ENCODE data around the gene TP53RK.

The TP53RK gene

GRCh38 chr20:46637427-46638133 is 51.7 kb downstream of the TP53RK start:
- TF ChIP-seq SPI1 (IDR thresholded peaks at IDR 0.05; ENCODE audit: low read depth, low read length) (no peak), PAX5 (IDR thresholded peaks at IDR 0.05; ENCODE audit: insufficient read depth, low read length, severe bottlenecking) (no peak), TAF1 (IDR thresholded peaks at IDR 0.05; ENCODE audit: low read depth, low read length) (no peak), POU2F2 (IDR thresholded peaks at IDR 0.05; ENCODE audit: low read depth, low read length) (no peak), POLR2AphosphoS5 (IDR thresholded peaks at IDR 0.05; ENCODE audit: low read depth, low read length) (no peak), POLR2A (IDR thresholded peaks at IDR 0.05; ENCODE audit: low read depth, low read length) (no peak)
- FAIRE-seq: no peak
- no peak for DNase-seq (ENCODE audit: insufficient read length, low spot score)

- FAIRE-seq: no peak
- TF ChIP-seq POU2F2 (IDR thresholded peaks at IDR 0.05; ENCODE audit: low read depth, low read length) (no peak), PAX5 (IDR thresholded peaks at IDR 0.05; ENCODE audit: insufficient read depth, low read length, severe bottlenecking) (no peak), POLR2AphosphoS5 (IDR thresholded peaks at IDR 0.05; ENCODE audit: low read depth, low read length) (no peak), SPI1 (IDR thresholded peaks at IDR 0.05; ENCODE audit: low read depth, low read length) (no peak), TAF1 (IDR thresholded peaks at IDR 0.05; ENCODE audit: low read depth, low read length) (no peak), POLR2A (IDR thresholded peaks at IDR 0.05; ENCODE audit: low read depth, low read length) (no peak)
Measured at GRCh38 chr20:46637020-46637419, 52.2 kb downstream of the TP53RK start.

GRCh38 chr20:46636514-46636913 is 52.7 kb downstream of the TP53RK start:
- no peak for DNase-seq (ENCODE audit: insufficient read length, low spot score)
- FAIRE-seq: no peak
- TF ChIP-seq SPI1 (IDR thresholded peaks at IDR 0.05; ENCODE audit: low read depth, low read length): no peak
- TF ChIP-seq POLR2A (IDR thresholded peaks at IDR 0.05; ENCODE audit: low read depth, low read length): no peak
- no peak for TF ChIP-seq POU2F2 (IDR thresholded peaks at IDR 0.05; ENCODE audit: low read depth, low read length)
- TF ChIP-seq POLR2AphosphoS5 (IDR thresholded peaks at IDR 0.05; ENCODE audit: low read depth, low read length): no peak
- TF ChIP-seq PAX5 (IDR thresholded peaks at IDR 0.05; ENCODE audit: insufficient read depth, low read length, severe bottlenecking): no peak
- TF ChIP-seq TAF1 (IDR thresholded peaks at IDR 0.05; ENCODE audit: low read depth, low read length): no peak

More at GRCh38 chr20:46637020-46637419, 52.2 kb downstream of the TP53RK start:
- no peak for DNase-seq (ENCODE audit: insufficient read length, low spot score)

GRCh38 chr20:46635514-46636136 is 53.6 kb downstream of the TP53RK start:
- FAIRE-seq (no peak), DNase-seq (ENCODE audit: insufficient read length, low spot score) (no peak)

GRCh38 chr20:46634528-46634927 is 54.7 kb downstream of the TP53RK start:
- no peak for TF ChIP-seq TAF1 (IDR thresholded peaks at IDR 0.05; ENCODE audit: low read depth, low read length)
- no peak for TF ChIP-seq SPI1 (IDR thresholded peaks at IDR 0.05; ENCODE audit: low read depth, low read length)
- TF ChIP-seq POLR2A (IDR thresholded peaks at IDR 0.05; ENCODE audit: low read depth, low read length): no peak
- TF ChIP-seq POU2F2 (IDR thresholded peaks at IDR 0.05; ENCODE audit: low read depth, low read length): no peak
- no peak for TF ChIP-seq PAX5 (IDR thresholded peaks at IDR 0.05; ENCODE audit: insufficient read depth, low read length, severe bottlenecking)
- TF ChIP-seq POLR2AphosphoS5 (IDR thresholded peaks at IDR 0.05; ENCODE audit: low read depth, low read length): no peak
- DNase-seq (ENCODE audit: insufficient read length, low spot score) (no peak), FAIRE-seq (no peak)

More at GRCh38 chr20:46635514-46636136, 53.6 kb downstream of the TP53RK start:
- TF ChIP-seq TAF1 (IDR thresholded peaks at IDR 0.05; ENCODE audit: low read depth, low read length): no peak
- TF ChIP-seq POLR2AphosphoS5 (IDR thresholded peaks at IDR 0.05; ENCODE audit: low read depth, low read length): no peak
- TF ChIP-seq PAX5 (IDR thresholded peaks at IDR 0.05; ENCODE audit: insufficient read depth, low read length, severe bottlenecking): no peak
- no peak for TF ChIP-seq POU2F2 (IDR thresholded peaks at IDR 0.05; ENCODE audit: low read depth, low read length)
